ENCODE results near the gene NXPE4. TPM values are rescaled to one million over a fixed set of nuclear protein-coding genes. Genes with fewer than 3 reads are reported as not detected.
"Not testable (repeated sequence)": the region's sequence is repeated elsewhere in the genome, so short reads cannot be mapped to it uniquely, and the experiment has no call there.

NXPE4 gene
- total RNA-seq, 1 experiment from 2014 or later, result 0.11 TPM

DNA sequence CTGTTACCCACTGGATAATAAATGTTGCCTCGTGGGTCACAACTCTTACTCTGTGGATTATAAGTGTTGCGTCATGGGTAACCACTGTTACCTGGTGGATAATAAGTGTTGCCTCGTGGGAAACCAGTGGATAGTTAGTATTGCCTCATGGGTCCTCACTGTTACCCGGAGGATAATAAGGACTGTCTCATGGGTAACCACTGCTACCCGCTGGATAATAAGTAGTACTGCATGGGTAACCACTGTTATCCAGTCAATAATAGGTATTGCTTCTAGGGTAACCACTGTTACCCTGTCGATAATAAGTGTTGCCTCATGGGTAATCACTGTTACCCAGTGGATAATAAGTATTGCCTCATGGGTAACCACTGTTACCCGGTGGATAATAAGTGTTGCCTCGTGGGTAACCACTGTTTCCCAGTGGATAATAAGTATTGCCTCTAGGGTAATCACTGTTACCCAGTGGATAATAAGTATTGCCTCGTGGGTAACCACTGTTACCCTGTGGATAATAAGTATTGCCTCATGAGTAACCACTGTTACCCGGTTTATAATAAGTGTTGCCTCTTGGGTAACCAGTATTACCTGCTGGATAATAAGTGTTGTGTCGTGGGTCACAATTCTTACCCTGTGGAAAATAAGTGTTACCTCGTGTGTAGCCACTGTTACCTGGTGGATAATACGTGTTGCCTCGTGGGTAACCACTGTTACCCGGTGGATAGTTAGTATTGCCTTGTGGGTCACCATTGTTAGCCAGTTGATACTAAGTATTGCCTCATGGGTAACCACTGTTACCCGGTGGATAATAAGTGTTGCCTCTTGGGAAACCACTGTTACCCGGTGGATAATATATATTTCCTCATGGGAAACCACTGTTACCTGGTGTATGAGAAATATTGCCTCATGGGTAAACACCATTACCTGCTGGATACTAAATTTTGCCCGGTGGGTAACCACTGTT lies 15.7 kb upstream of the NXPE4 start (continued):
- TF ChIP-seq, protein P1, sequence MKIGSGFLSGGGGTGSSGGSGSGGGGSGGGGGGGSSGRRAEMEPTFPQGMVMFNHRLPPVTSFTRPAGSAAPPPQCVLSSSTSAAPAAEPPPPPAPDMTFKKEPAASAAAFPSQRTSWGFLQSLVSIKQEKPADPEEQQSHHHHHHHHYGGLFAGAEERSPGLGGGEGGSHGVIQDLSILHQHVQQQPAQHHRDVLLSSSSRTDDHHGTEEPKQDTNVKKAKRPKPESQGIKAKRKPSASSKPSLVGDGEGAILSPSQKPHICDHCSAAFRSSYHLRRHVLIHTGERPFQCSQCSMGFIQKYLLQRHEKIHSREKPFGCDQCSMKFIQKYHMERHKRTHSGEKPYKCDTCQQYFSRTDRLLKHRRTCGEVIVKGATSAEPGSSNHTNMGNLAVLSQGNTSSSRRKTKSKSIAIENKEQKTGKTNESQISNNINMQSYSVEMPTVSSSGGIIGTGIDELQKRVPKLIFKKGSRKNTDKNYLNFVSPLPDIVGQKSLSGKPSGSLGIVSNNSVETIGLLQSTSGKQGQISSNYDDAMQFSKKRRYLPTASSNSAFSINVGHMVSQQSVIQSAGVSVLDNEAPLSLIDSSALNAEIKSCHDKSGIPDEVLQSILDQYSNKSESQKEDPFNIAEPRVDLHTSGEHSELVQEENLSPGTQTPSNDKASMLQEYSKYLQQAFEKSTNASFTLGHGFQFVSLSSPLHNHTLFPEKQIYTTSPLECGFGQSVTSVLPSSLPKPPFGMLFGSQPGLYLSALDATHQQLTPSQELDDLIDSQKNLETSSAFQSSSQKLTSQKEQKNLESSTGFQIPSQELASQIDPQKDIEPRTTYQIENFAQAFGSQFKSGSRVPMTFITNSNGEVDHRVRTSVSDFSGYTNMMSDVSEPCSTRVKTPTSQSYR (CRISPR knock-in tag; IDR thresholded peaks at IDR 0.05), result no peak
- no peak for TF ChIP-seq TCF7 (CRISPR knock-in tag; IDR thresholded peaks at IDR 0.05; ENCODE audit: low read depth)
- TF ChIP-seq GABPB1 (CRISPR knock-in tag; IDR thresholded peaks at IDR 0.05), result no peak
- no peak for TF ChIP-seq ZBTB21 (CRISPR knock-in tag; IDR thresholded peaks at IDR 0.05; ENCODE audit: borderline replicate concordance)
- TF ChIP-seq JUN (CRISPR knock-in tag; IDR thresholded peaks at IDR 0.05), result no peak
- TF ChIP-seq CREB1 (CRISPR knock-in tag; IDR thresholded peaks at IDR 0.05), result no peak

DNA sequence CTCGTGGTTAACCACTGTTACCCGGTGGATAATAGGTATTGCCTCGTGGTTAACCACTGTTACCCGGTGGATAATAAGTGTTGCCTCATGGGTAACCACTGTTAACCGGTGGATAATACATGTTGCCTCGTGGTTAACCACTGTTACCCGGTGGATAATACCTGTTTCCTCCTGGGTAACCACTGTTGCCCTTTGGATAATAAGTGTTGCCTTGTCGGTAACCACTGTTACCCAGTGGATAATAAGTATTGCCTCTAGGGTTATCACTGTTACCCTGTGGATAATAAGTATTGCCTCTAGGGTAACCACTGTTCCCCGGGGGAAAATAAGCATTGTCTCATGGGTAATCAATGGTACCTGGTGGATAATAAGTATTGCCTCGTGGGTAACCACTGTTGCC lies 15.0 kb upstream of the NXPE4 start:
- no peaks in the 10 kb centered on the region for H3K27me3 Mint-ChIP-seq (ENCODE audit: low read depth)
- no peak overlapping the region for H3K4me3 Mint-ChIP-seq
- H3K27ac Mint-ChIP-seq, result no peak overlapping the region
- no peaks in the 10 kb centered on the region for H3K4me1 Mint-ChIP-seq
- CTCF ChIA-PET, result no interaction called here
- H3K9me3 Mint-ChIP-seq, result peaks cover 94% of the 10 kb centered on the region
- H3K36me3 Mint-ChIP-seq, result peaks cover 47% of the 10 kb centered on the region
- POLR2A ChIA-PET, result no interaction called here
- DNase-seq (ENCODE audit: low spot score) (no peak), ATAC-seq (no peak)
- no peak for TF ChIP-seq TEAD1 (CRISPR knock-in tag; IDR thresholded peaks at IDR 0.05)
- no peak for TF ChIP-seq HMGA2 (CRISPR knock-in tag; IDR thresholded peaks at IDR 0.05)
- no peak for TF ChIP-seq CBFB (CRISPR knock-in tag; IDR thresholded peaks at IDR 0.05; ENCODE audit: low read depth)
- no peak for TF ChIP-seq NFE2L1 (CRISPR knock-in tag; IDR thresholded peaks at IDR 0.05)
- TF ChIP-seq ZNF671 (CRISPR knock-in tag; IDR thresholded peaks at IDR 0.05), result no peak

DNA sequence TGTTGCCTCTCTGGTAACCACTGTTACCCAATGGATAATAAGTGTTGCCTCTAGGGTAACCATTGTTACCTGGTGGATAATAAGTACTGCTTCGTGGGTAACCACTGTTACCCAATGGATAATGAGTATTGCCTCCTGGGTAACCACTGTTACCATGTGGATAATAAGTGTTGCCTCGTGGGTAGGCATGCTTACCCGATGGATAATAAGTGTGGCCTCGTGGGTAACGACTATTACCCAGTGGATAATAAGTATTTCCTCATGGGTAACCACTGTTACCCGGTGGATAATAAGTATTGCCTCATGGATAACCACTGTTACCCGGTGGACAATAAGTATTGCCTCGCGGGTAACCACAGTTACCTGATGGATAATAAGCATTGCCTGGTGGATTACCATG lies 13.8 kb upstream of the NXPE4 start:
- CTCF ChIA-PET, result no interaction called here
- no peak overlapping the region for H3K27ac Mint-ChIP-seq
- H3K36me3 Mint-ChIP-seq, result peaks cover 46% of the 10 kb centered on the region
- no peaks in the 10 kb centered on the region for H3K4me1 Mint-ChIP-seq
- no peak for DNase-seq (ENCODE audit: low spot score)
- H3K4me3 Mint-ChIP-seq, result no peak overlapping the region
- no peak for ATAC-seq
- TF ChIP-seq IRF2 (CRISPR knock-in tag; IDR thresholded peaks at IDR 0.05; ENCODE audit: borderline replicate concordance, low read depth) (no peak), CREM (CRISPR knock-in tag; IDR thresholded peaks at IDR 0.05) (no peak), RELA (CRISPR knock-in tag; IDR thresholded peaks at IDR 0.05; ENCODE audit: borderline replicate concordance) (no peak), ZNF219 (CRISPR knock-in tag; IDR thresholded peaks at IDR 0.05; ENCODE audit: borderline replicate concordance) (no peak), ZNF396 (CRISPR knock-in tag; IDR thresholded peaks at IDR 0.05; ENCODE audit: borderline replicate concordance) (no peak), FOXJ3 (CRISPR knock-in tag; IDR thresholded peaks at IDR 0.05; ENCODE audit: borderline replicate concordance) (no peak), GRHL2 (CRISPR knock-in tag; IDR thresholded peaks at IDR 0.05; ENCODE audit: insufficient replicate concordance, severe bottlenecking) (no peak), ZNF263 (CRISPR knock-in tag; IDR thresholded peaks at IDR 0.05; ENCODE audit: low read depth) (no peak), JAZF1 (CRISPR knock-in tag; IDR thresholded peaks at IDR 0.05) (no peak)
- TF ChIP-seq, protein P2, sequence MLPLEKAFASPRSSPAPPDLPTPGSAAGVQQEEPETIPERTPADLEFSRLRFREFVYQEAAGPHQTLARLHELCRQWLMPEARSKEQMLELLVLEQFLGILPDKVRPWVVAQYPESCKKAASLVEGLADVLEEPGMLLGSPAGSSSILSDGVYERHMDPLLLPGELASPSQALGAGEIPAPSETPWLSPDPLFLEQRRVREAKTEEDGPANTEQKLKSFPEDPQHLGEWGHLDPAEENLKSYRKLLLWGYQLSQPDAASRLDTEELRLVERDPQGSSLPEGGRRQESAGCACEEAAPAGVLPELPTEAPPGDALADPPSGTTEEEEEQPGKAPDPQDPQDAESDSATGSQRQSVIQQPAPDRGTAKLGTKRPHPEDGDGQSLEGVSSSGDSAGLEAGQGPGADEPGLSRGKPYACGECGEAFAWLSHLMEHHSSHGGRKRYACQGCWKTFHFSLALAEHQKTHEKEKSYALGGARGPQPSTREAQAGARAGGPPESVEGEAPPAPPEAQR (CRISPR knock-in tag; IDR thresholded peaks at IDR 0.05), result no peak
- TF ChIP-seq, protein P3, sequence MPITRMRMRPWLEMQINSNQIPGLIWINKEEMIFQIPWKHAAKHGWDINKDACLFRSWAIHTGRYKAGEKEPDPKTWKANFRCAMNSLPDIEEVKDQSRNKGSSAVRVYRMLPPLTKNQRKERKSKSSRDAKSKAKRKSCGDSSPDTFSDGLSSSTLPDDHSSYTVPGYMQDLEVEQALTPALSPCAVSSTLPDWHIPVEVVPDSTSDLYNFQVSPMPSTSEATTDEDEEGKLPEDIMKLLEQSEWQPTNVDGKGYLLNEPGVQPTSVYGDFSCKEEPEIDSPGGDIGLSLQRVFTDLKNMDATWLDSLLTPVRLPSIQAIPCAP (CRISPR knock-in tag; IDR thresholded peaks at IDR 0.05), result no peak
- TF ChIP-seq, protein P4, sequence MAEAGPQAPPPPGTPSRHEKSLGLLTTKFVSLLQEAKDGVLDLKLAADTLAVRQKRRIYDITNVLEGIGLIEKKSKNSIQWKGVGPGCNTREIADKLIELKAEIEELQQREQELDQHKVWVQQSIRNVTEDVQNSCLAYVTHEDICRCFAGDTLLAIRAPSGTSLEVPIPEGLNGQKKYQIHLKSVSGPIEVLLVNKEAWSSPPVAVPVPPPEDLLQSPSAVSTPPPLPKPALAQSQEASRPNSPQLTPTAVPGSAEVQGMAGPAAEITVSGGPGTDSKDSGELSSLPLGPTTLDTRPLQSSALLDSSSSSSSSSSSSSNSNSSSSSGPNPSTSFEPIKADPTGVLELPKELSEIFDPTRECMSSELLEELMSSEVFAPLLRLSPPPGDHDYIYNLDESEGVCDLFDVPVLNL (CRISPR knock-in tag; IDR thresholded peaks at IDR 0.05; ENCODE audit: borderline replicate concordance, low read depth), result no peak
- TF ChIP-seq, protein P5, sequence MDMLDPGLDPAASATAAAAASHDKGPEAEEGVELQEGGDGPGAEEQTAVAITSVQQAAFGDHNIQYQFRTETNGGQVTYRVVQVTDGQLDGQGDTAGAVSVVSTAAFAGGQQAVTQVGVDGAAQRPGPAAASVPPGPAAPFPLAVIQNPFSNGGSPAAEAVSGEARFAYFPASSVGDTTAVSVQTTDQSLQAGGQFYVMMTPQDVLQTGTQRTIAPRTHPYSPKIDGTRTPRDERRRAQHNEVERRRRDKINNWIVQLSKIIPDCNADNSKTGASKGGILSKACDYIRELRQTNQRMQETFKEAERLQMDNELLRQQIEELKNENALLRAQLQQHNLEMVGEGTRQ (CRISPR knock-in tag; IDR thresholded peaks at IDR 0.05), result no peak
- H3K27me3 Mint-ChIP-seq (ENCODE audit: low read depth), result no peaks in the 10 kb centered on the region
- POLR2A ChIA-PET, result no interaction called here
- peaks cover 94% of the 10 kb centered on the region for H3K9me3 Mint-ChIP-seq

DNA sequence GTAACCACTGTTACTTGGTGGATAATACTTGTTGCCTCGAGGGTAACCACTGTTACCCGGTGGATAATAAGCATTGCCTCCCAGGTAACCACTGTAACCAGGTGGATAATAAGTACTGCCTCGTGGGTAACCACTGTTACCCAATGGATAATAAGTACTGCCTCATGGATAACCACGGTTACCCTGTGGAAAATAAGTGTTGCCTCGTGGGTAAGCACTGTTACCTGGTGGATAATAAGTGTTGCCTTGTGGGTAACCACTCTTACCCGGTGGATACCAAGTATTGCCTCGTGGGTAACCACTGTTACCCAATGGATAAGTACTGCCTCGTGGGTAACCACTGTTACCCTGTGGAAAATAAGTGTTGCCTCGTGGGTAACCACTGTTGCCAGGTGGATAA lies 13.0 kb upstream of the NXPE4 start:
- POLR2A ChIA-PET; ATAC-seq; CTCF ChIA-PET; H3K4me1 Mint-ChIP-seq; H3K4me3 Mint-ChIP-seq; DNase-seq (ENCODE audit: low spot score); H3K27ac Mint-ChIP-seq; H3K27me3 Mint-ChIP-seq (ENCODE audit: low read depth): not testable (repeated sequence)
- H3K36me3 Mint-ChIP-seq, result peaks cover 38% of the 10 kb centered on the region
- H3K9me3 Mint-ChIP-seq, result peaks cover 94% of the 10 kb centered on the region
